ENCODE results near the gene OR10G7. TPM values are rescaled to one million over a fixed set of nuclear protein-coding genes. Genes with fewer than 3 reads are reported as not detected.
A peak's percentile ranks its signal among the peaks of the same experiment; 100 is the strongest.

OR10G7 gene
- total RNA-seq, 1 donor from 2014 or later = not detected

DNA sequence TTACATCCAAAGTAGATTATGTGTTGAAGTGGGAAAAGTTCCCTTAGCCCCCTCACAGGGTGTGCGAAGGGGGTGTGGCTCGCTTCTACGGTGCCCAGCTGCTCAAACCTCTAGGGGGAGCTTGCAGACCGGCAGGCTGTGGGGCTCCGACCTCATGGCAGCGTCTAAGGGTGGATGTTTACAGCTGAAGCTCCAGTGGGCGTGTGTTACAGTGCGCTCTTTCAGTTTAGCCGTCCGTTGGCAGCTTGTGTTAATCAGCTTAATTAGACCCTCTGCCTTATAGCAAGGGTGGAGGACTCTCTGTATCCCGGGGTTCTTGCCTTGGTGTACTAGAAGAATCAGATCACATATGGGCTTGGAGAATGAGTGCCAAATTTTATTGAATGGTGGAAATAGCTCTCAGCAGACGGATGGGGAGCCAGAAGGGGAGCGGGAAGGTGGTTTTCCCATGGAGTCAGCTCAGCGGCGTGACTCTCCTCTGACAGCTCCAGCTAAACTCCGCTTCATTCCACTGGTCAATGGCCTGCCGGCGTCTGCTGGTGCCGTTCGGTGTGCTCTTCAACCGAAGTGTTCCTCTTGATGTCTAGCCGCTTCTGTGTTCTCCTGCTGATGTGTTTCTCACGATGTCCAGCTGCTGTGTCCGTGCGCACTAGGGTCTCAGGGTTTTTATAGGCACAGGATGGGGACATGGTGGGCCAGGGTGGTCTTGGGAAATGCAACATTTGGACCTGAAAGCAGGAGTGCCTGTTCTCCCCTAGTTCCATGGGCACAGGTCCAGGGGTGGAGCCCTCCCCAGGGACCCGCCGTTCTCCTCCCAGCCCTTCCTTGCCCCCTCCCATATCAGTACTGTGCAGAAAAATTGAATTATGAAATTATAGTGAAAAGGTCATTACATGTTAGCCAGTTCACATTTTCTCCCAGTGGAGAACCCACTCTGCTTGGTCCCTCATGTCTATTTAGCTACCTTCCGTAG is 28.6 kb upstream of the OR10G7 start:
- peak; percentile 40 for DNase-seq (ENCODE audit: low read depth, low spot score)
- H3K9me3 Mint-ChIP-seq = no peaks in the 10 kb centered on the region
- H3K27ac Mint-ChIP-seq (ENCODE audit: unreplicated experiment) = no peak overlapping the region

DNA sequence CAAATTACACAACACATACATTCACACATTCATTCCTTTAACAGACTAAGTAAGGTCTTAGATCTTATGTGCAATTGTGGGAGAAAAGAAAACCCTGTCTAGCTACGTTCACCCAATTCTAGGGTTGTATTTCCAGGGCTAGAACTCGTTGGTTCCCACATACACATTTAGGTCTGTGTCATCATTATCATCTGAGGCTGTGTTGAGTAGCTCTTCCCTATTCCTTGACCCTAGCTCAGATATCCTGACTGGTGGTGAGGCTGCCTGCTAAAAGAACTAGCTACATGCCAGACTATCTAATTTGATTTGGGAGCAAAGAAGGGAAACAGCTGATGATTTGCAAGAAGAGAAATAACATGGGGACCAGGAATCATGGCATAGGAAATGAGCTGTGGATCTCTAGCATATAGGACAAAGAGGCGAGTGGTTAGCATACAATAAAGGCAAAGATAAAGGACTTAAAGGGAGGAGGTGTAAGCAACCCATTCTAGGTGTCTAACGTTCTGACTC is 27.5 kb upstream of the OR10G7 start:
- Mint-ChIP-seq H3K9me3 (no peaks in the 10 kb centered on the region), H3K4me3 (no peak overlapping the region), H3K4me1 (peaks cover 16% of the 10 kb centered on the region), H3K27ac (ENCODE audit: unreplicated experiment) (no peak overlapping the region), H3K27me3 (ENCODE audit: low read depth) (peaks cover 18% of the 10 kb centered on the region), H3K36me3 (ENCODE audit: low read depth) (no peaks in the 10 kb centered on the region)
- TF ChIP-seq, protein P1, sequence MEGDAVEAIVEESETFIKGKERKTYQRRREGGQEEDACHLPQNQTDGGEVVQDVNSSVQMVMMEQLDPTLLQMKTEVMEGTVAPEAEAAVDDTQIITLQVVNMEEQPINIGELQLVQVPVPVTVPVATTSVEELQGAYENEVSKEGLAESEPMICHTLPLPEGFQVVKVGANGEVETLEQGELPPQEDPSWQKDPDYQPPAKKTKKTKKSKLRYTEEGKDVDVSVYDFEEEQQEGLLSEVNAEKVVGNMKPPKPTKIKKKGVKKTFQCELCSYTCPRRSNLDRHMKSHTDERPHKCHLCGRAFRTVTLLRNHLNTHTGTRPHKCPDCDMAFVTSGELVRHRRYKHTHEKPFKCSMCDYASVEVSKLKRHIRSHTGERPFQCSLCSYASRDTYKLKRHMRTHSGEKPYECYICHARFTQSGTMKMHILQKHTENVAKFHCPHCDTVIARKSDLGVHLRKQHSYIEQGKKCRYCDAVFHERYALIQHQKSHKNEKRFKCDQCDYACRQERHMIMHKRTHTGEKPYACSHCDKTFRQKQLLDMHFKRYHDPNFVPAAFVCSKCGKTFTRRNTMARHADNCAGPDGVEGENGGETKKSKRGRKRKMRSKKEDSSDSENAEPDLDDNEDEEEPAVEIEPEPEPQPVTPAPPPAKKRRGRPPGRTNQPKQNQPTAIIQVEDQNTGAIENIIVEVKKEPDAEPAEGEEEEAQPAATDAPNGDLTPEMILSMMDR (conservative IDR thresholded peaks at IDR 0.05) = no peak
- no peak for DNase-seq (ENCODE audit: low read depth, low spot score)

More for the DNA sequence above, 28.6 kb upstream of the OR10G7 start:
- TF ChIP-seq, protein P1 (conservative IDR thresholded peaks at IDR 0.05) = peak; percentile 72
- Mint-ChIP-seq H3K36me3 (ENCODE audit: low read depth) (no peaks in the 10 kb centered on the region), H3K4me3 (peak overlapping the region; percentile 59), H3K27me3 (ENCODE audit: low read depth) (peaks cover 18% of the 10 kb centered on the region), H3K4me1 (peaks cover 11% of the 10 kb centered on the region)

DNA sequence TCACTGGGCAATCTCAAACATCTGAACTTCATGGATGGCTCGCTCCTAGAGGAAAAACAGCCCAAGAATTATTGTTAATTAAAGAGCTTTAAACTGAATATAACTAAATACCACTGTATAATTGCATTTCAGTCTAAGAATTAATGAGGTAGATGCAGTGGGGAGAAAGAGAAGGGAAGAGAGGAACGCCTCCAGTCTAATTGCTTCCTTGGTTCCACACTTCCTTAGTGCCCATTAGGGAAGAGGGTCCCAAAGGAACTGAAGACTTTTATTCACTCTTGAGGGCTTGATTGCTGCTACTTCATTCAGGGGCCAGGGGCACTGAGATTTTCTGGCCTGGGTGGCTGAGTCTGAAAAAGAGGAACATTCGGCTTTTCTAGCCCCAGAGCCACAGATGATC is 11.8 kb upstream of the OR10G7 start:
- no peak for DNase-seq (ENCODE audit: low read depth, low spot score)
- H3K27me3 Mint-ChIP-seq (ENCODE audit: low read depth) = no peaks in the 10 kb centered on the region
- TF ChIP-seq, protein P1 (conservative IDR thresholded peaks at IDR 0.05) = no peak
- no peaks in the 10 kb centered on the region for H3K36me3 Mint-ChIP-seq (ENCODE audit: low read depth)
- H3K4me3 Mint-ChIP-seq = no peak overlapping the region
- no peaks in the 10 kb centered on the region for H3K9me3 Mint-ChIP-seq
- H3K27ac Mint-ChIP-seq (ENCODE audit: unreplicated experiment) = no peak overlapping the region
- no peaks in the 10 kb centered on the region for H3K4me1 Mint-ChIP-seq

DNA sequence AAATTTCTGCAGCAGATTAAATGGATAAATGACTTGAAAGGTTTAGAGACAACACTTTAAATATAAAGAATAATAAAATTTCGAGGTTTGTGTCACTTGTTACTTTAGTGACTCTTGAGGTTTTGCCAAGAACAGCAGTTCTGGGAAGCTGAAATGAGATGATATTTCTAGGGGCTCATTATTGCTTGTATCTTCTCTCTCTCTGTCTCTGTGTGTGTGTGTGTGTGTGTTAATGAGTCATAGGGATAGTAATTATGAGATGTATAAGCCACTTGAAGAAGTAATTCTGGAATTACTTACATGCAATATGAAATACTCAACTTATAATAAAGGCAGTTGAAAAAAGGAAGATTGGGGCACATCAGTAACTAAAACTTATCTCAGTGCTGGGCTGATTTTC is 9.6 kb upstream of the OR10G7 start:
- Mint-ChIP-seq H3K36me3 (ENCODE audit: low read depth) (no peaks in the 10 kb centered on the region), H3K4me1 (no peaks in the 10 kb centered on the region), H3K4me3 (no peak overlapping the region), H3K27me3 (ENCODE audit: low read depth) (no peaks in the 10 kb centered on the region), H3K9me3 (no peaks in the 10 kb centered on the region), H3K27ac (ENCODE audit: unreplicated experiment) (no peak overlapping the region)
- DNase-seq (ENCODE audit: low read depth, low spot score) = no peak
- TF ChIP-seq, protein P1 (conservative IDR thresholded peaks at IDR 0.05) = no peak

DNA sequence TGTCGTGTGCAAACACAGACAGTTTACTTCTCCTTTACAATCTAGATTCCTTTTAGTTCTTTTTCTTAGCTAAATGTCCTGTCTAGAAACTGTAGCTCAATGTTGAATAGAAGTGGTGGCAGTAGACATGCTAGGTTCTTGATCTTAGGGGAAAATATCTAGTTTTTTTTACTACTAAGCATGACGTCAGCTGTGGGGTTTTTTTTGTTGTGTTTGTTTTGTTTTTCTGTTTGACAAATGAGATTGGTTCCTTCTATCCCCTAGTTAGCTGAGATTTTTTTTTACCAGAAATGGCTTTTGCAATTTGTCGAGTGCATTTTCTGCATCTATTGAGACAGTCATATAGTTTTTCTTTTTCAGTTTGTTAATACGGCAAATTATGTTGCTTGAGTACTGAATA is 2.3 kb upstream of the OR10G7 start:
- Mint-ChIP-seq H3K4me1 (no peaks in the 10 kb centered on the region), H3K4me3 (no peak overlapping the region), H3K27me3 (ENCODE audit: low read depth) (no peaks in the 10 kb centered on the region), H3K36me3 (ENCODE audit: low read depth) (no peaks in the 10 kb centered on the region), H3K9me3 (no peaks in the 10 kb centered on the region), H3K27ac (ENCODE audit: unreplicated experiment) (peak overlapping the region; percentile 5)
- TF ChIP-seq, protein P1 (conservative IDR thresholded peaks at IDR 0.05) = no peak
- no peak for DNase-seq (ENCODE audit: low read depth, low spot score)

Measured in neural crest cell (in vitro differentiated cells).